ENCODE results near the gene RWDD3.

The RWDD3 gene

DNA sequence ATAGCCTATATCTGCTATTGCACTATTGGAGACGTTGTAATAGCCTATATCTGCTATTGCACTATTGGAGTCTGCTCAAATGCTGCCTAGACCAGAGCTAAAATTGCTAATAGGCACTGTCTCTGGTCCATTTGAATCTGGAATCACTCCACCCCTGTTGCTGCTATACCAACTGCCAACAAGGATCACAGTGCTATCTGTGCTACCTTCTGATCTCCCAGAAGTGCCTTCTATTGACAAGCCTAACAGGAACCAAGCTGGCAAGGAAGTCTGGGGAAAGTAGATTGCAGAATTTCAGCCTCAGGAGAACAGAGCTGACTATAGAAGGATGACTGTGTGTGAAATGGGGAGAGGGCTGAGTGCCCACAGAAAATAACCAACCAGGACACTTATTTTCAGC is 15.9 kb downstream of the RWDD3 start:
- H3K4me3 ChIP-seq (ENCODE audit: low read depth, low read length) = no peak overlapping the region
- DNase-seq (ENCODE audit: low read depth) = no peak
- in situ Hi-C loops (cut with HindIII; ENCODE audit: low sequenced_read_pairs) = loop anchor here (25.0 kb wide), 1 partner anchor 338 kb away; no protein-coding TSS in a partner anchor
- TF ChIP-seq, protein P1, sequence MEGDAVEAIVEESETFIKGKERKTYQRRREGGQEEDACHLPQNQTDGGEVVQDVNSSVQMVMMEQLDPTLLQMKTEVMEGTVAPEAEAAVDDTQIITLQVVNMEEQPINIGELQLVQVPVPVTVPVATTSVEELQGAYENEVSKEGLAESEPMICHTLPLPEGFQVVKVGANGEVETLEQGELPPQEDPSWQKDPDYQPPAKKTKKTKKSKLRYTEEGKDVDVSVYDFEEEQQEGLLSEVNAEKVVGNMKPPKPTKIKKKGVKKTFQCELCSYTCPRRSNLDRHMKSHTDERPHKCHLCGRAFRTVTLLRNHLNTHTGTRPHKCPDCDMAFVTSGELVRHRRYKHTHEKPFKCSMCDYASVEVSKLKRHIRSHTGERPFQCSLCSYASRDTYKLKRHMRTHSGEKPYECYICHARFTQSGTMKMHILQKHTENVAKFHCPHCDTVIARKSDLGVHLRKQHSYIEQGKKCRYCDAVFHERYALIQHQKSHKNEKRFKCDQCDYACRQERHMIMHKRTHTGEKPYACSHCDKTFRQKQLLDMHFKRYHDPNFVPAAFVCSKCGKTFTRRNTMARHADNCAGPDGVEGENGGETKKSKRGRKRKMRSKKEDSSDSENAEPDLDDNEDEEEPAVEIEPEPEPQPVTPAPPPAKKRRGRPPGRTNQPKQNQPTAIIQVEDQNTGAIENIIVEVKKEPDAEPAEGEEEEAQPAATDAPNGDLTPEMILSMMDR (IDR thresholded peaks at IDR 0.05; ENCODE audit: low read depth, low read length, missing control alignments) = no peak

- DNase-seq (ENCODE audit: low read depth) = no peak
- in situ Hi-C loops (cut with HindIII; ENCODE audit: low sequenced_read_pairs) = no loop called here
- no peak overlapping the region for H3K4me3 ChIP-seq (ENCODE audit: low read depth, low read length)
- TF ChIP-seq, protein P1 (IDR thresholded peaks at IDR 0.05; ENCODE audit: low read depth, low read length, missing control alignments) = no peak
Observed at GRCh38 chr1:95252422-95252821, 18.4 kb downstream of the RWDD3 start.

DNA sequence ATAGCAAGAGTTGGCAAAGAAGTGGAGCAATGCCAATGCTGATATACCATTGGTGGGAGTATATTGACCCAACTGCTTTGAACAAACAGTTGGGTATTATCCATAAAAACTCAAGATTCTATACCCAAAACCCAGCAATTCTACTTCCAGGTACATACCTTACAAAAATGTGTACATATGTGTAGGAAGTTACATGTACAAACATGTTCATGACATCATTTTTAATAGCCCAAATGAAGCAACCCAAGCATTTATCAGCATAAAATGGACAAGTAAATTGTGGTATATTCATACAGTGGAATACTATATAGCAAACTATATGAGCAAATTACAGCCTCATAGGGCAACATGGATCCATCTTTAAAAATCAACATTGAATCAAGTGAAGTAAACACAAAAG is 20.9 kb downstream of the RWDD3 start:
- H3K4me3 ChIP-seq (ENCODE audit: low read depth, low read length) = no peak overlapping the region
- in situ Hi-C loops (cut with HindIII; ENCODE audit: low sequenced_read_pairs) = no loop called here
- no peak for DNase-seq (ENCODE audit: low read depth)
- TF ChIP-seq, protein P1 (IDR thresholded peaks at IDR 0.05; ENCODE audit: low read depth, low read length, missing control alignments) = no peak

GRCh38 chr1:95255826-95256225 is 21.8 kb downstream of the RWDD3 start:
- H3K4me3 ChIP-seq (ENCODE audit: low read depth, low read length) = no peak overlapping the region
- no peak for DNase-seq (ENCODE audit: low read depth)
- in situ Hi-C loops (cut with HindIII; ENCODE audit: low sequenced_read_pairs) = no loop called here
- TF ChIP-seq, protein P1 (IDR thresholded peaks at IDR 0.05; ENCODE audit: low read depth, low read length, missing control alignments) = no peak

- in situ Hi-C loops (cut with HindIII; ENCODE audit: low sequenced_read_pairs) = no loop called here
- TF ChIP-seq, protein P1 (IDR thresholded peaks at IDR 0.05; ENCODE audit: low read depth, low read length, missing control alignments) = no peak
- DNase-seq (ENCODE audit: low read depth) = no peak
- no peak overlapping the region for H3K4me3 ChIP-seq (ENCODE audit: low read depth, low read length)
Observed at GRCh38 chr1:95257758-95258157, 23.7 kb downstream of the RWDD3 start.

GRCh38 chr1:95259245-95259644 is 25.2 kb downstream of the RWDD3 start:
- TF ChIP-seq, protein P1 (IDR thresholded peaks at IDR 0.05; ENCODE audit: low read depth, low read length, missing control alignments) = no peak
- in situ Hi-C loops (cut with HindIII; ENCODE audit: low sequenced_read_pairs) = no loop called here

GRCh38 chr1:95262913-95263312 is 28.9 kb downstream of the RWDD3 start:
- in situ Hi-C loops (cut with HindIII; ENCODE audit: low sequenced_read_pairs) = no loop called here
- TF ChIP-seq, protein P1 (IDR thresholded peaks at IDR 0.05; ENCODE audit: low read depth, low read length, missing control alignments) = no peak
- DNase-seq (ENCODE audit: low read depth) = no peak
- H3K4me3 ChIP-seq (ENCODE audit: low read depth, low read length) = no peak overlapping the region

More at GRCh38 chr1:95259245-95259644, 25.2 kb downstream of the RWDD3 start:
- DNase-seq (ENCODE audit: low read depth) = no peak
- no peak overlapping the region for H3K4me3 ChIP-seq (ENCODE audit: low read depth, low read length)
